ENCODE measurements around the gene UBAP1. TPM values are rescaled to one million over a fixed set of nuclear protein-coding genes. Genes with fewer than 3 reads are reported as not detected.

UBAP1 gene
- total and polyA plus RNA-seq, 9 of the 15 experiments (the other 6 are each of a cell fraction or from before 2014, with no cell fraction given): 1.3 to 33.4 (median 16.5) TPM

GRCh38 chr9:34139477-34140146 lies 39.2 kb upstream of the UBAP1 start (continued):
- no peak for TF ChIP-seq DDX20 (tag; IDR thresholded peaks at IDR 0.05; ENCODE audit: low read depth)
- peak; percentile 93 for TF ChIP-seq ZNF79 (CRISPR knock-in tag; IDR thresholded peaks at IDR 0.05; ENCODE audit: low read depth)
- no peak for TF ChIP-seq SMAD2 (IDR thresholded peaks at IDR 0.05; ENCODE audit: low read depth, low read length)

DNA sequence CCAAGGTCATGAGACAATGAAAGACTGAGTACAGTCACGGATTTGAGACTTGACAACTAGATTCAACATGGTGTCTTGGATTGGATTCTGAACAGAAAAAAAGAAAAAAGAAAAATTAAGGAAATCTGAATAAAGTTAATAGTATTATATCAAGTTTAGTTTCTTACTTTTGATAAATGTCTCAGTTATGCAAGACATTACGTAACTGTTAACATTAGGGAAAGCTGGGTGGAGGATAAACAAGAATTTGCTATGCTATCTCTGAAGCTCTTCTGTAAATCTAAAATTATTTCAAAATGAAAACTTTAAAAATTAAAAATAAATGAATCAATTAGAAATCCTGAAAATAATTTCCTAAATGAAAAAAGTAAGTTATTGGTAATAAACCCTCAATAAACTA lies 38.0 kb upstream of the UBAP1 start:
- POLR2A ChIA-PET: interaction anchor here (1.4 to 1.6 kb wide), 2 partner anchors 9 to 15 kb away, joined by 4 to 5 read pairs; partner anchors contain the start of gene DCAF12
- Histone ChIP-seq H3K4me3 (no peak overlapping the region), H3K4me1 (replicated peaks in 1 of 2; ENCODE audit: control insufficient read depth in 2 of 2, insufficient read depth in 2 of 2, low read length in 2 of 2) (peaks cover 3 to 15% of the 10 kb centered on the region in 2 experiments; a peak in 4 of 5 replicates), H2AFZ (ENCODE audit: low read depth, low read length) (no peak overlapping the region), H3K27me3 (ENCODE audit: control insufficient read depth in 2 of 2, insufficient read depth in 2 of 2, low read length in 2 of 2) (no peaks in the 10 kb centered on the region), H3K9me1 (ENCODE audit: control insufficient read depth, insufficient read depth, low read length) (no peaks in the 10 kb centered on the region), H3K27ac (ENCODE audit: extremely low read depth, low read depth, low read length) (no peak overlapping the region), H3K79me2 (ENCODE audit: control insufficient read depth, insufficient read depth, low read length) (no peaks in the 10 kb centered on the region), H3K36me3 (ENCODE audit: control insufficient read depth, insufficient read depth, low read length) (no peaks in the 10 kb centered on the region), H3K4me2 (ENCODE audit: insufficient read depth, low read length) (no peak overlapping the region), H3K9ac (ENCODE audit: insufficient read depth in 1 of 2, low read depth in 2 of 2, low read length in 2 of 2) (no peak overlapping the region), H3K9me3 (replicated peaks; ENCODE audit: control insufficient read depth, insufficient read depth, low read depth, low read length) (no peaks in the 10 kb centered on the region), H4K20me1 (replicated peaks; ENCODE audit: control insufficient read depth, insufficient read depth, low read length) (no peaks in the 10 kb centered on the region)
- in situ Hi-C loops (cut with MboI): no loop called here
- no peak for FAIRE-seq
- WGBS (ENCODE audit: insufficient coverage, low coverage, missing lambda C conversion rate): 81% methylated on average over 2 of the region's 2 CpGs
- CTCF ChIA-PET (ENCODE audit: low intra/inter-chr PET ratio): no interaction called here
- no peak for DNase-seq (ENCODE audit: extremely low read depth in 1 of 4, low spot score in 3 of 4)
- no TSS peak for BruUV-seq (replicated peaks)
- no peak for ATAC-seq
- intact Hi-C loops (cut with micrococcal nuclease): no loop called here
- TF ChIP-seq, protein P1, sequence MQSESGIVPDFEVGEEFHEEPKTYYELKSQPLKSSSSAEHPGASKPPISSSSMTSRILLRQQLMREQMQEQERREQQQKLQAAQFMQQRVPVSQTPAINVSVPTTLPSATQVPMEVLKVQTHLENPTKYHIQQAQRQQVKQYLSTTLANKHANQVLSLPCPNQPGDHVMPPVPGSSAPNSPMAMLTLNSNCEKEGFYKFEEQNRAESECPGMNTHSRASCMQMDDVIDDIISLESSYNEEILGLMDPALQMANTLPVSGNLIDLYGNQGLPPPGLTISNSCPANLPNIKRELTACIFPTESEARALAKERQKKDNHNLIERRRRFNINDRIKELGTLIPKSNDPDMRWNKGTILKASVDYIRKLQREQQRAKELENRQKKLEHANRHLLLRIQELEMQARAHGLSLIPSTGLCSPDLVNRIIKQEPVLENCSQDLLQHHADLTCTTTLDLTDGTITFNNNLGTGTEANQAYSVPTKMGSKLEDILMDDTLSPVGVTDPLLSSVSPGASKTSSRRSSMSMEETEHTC (IDR thresholded peaks at IDR 0.05): no peak
- TF ChIP-seq EWSR1 (IDR thresholded peaks at IDR 0.05; ENCODE audit: borderline replicate concordance, low read depth, partially characterized antibody) (no peak), BACH1 (tag; IDR thresholded peaks at IDR 0.05) (no peak), ZNF41 (CRISPR knock-in tag; conservative IDR thresholded peaks at IDR 0.05) (no peak), CBX3 (IDR thresholded peaks at IDR 0.05; ENCODE audit: borderline replicate concordance in 1 of 2, low read length in 2 of 2) (no peak), CHD1 (IDR thresholded peaks at IDR 0.05; ENCODE audit: low read length) (no peak), CEBPG (CRISPR knock-in tag; IDR thresholded peaks at IDR 0.05) (no peak), CEBPG (tag; conservative IDR thresholded peaks at IDR 0.05 in 1 of 2, IDR thresholded peaks at IDR 0.05 in 1 of 2) (peak; percentile 17 to 40; a peak in 1 of 4 replicates), NELFE (IDR thresholded peaks at IDR 0.05; ENCODE audit: insufficient read depth, insufficient read length) (no peak), MAFF (IDR thresholded peaks at IDR 0.05; ENCODE audit: low read length) (no peak), PRPF4 (IDR thresholded peaks at IDR 0.05; ENCODE audit: insufficient read depth, low read depth, low read length, poor library complexity, severe bottlenecking) (no peak), ATF3 (IDR thresholded peaks at IDR 0.05) (no peak), ATF3 (CRISPR knock-in tag; conservative IDR thresholded peaks at IDR 0.05) (no peak)
- TF ChIP-seq, protein P2, sequence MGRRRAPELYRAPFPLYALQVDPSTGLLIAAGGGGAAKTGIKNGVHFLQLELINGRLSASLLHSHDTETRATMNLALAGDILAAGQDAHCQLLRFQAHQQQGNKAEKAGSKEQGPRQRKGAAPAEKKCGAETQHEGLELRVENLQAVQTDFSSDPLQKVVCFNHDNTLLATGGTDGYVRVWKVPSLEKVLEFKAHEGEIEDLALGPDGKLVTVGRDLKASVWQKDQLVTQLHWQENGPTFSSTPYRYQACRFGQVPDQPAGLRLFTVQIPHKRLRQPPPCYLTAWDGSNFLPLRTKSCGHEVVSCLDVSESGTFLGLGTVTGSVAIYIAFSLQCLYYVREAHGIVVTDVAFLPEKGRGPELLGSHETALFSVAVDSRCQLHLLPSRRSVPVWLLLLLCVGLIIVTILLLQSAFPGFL (CRISPR knock-in tag; IDR thresholded peaks at IDR 0.05): no peak
